ENCODE data around the gene INTU.

Gene INTU

GRCh38 chr4:127708985-127709384 lies 76.2 kb downstream of the INTU start:
- no peak overlapping the region for H3K9ac ChIP-seq (ENCODE audit: low read length)
- no peaks in the 10 kb centered on the region for H3K9me2 ChIP-seq (ENCODE audit: low read depth, low read length)
- no peak overlapping the region for H2AFZ ChIP-seq (ENCODE audit: low read length)
- H4K20me1 ChIP-seq (ENCODE audit: insufficient read depth, low read length) = no peaks in the 10 kb centered on the region
- no peaks in the 10 kb centered on the region for H3K4me1 ChIP-seq (ENCODE audit: insufficient read depth, low read length, severe bottlenecking)
- H3K36me3 ChIP-seq (ENCODE audit: insufficient read depth, low read length) = no peaks in the 10 kb centered on the region
- no peaks in the 10 kb centered on the region for H3K9me3 ChIP-seq (ENCODE audit: low read length)
- H3K4me3 ChIP-seq (ENCODE audit: low read depth, low read length, poor library complexity, severe bottlenecking) = no peak overlapping the region
- TF ChIP-seq CTCF (IDR thresholded peaks at IDR 0.05; ENCODE audit: low read length) (no peak), EZH2 (IDR thresholded peaks at IDR 0.05; ENCODE audit: borderline replicate concordance, low read length) (no peak)
- H3K27me3 ChIP-seq (ENCODE audit: insufficient read depth, low read length) = no peaks in the 10 kb centered on the region
- no peaks in the 10 kb centered on the region for H3K79me2 ChIP-seq (ENCODE audit: insufficient read depth, low read length)
- H3K4me2 ChIP-seq (ENCODE audit: low read length) = no peak overlapping the region
- no peaks in the 10 kb centered on the region for H3F3A ChIP-seq (ENCODE audit: insufficient read depth, low read length)
- no peak overlapping the region for H3K27ac ChIP-seq (ENCODE audit: low read depth, low read length, poor library complexity, severe bottlenecking)

- Histone ChIP-seq H3K9ac (ENCODE audit: low read length) (no peak overlapping the region), H3K4me2 (ENCODE audit: low read length) (no peak overlapping the region), H3K9me3 (ENCODE audit: low read length) (no peaks in the 10 kb centered on the region), H2AFZ (ENCODE audit: low read length) (no peak overlapping the region), H3F3A (ENCODE audit: insufficient read depth, low read length) (no peaks in the 10 kb centered on the region), H3K27ac (ENCODE audit: low read depth, low read length, poor library complexity, severe bottlenecking) (no peak overlapping the region), H3K4me1 (ENCODE audit: insufficient read depth, low read length, severe bottlenecking) (no peaks in the 10 kb centered on the region), H3K36me3 (ENCODE audit: insufficient read depth, low read length) (no peaks in the 10 kb centered on the region), H3K79me2 (ENCODE audit: insufficient read depth, low read length) (no peaks in the 10 kb centered on the region), H3K27me3 (ENCODE audit: insufficient read depth, low read length) (no peaks in the 10 kb centered on the region), H4K20me1 (ENCODE audit: insufficient read depth, low read length) (no peaks in the 10 kb centered on the region), H3K9me2 (ENCODE audit: low read depth, low read length) (no peaks in the 10 kb centered on the region), H3K4me3 (ENCODE audit: low read depth, low read length, poor library complexity, severe bottlenecking) (no peak overlapping the region)
- TF ChIP-seq EZH2 (IDR thresholded peaks at IDR 0.05; ENCODE audit: borderline replicate concordance, low read length) (no peak), CTCF (IDR thresholded peaks at IDR 0.05; ENCODE audit: low read length) (no peak)
These were observed 76.7 kb downstream of the INTU start for GRCh38 chr4:127709456-127709855.

- Histone ChIP-seq H3F3A (ENCODE audit: insufficient read depth, low read length) (no peaks in the 10 kb centered on the region), H3K79me2 (ENCODE audit: insufficient read depth, low read length) (no peaks in the 10 kb centered on the region), H3K4me1 (ENCODE audit: insufficient read depth, low read length, severe bottlenecking) (no peaks in the 10 kb centered on the region), H3K36me3 (ENCODE audit: insufficient read depth, low read length) (no peaks in the 10 kb centered on the region), H3K27ac (ENCODE audit: low read depth, low read length, poor library complexity, severe bottlenecking) (no peak within 1 kb of the TSS), H3K9me3 (ENCODE audit: low read length) (no peaks in the 10 kb centered on the region), H4K20me1 (ENCODE audit: insufficient read depth, low read length) (no peaks in the 10 kb centered on the region), H3K9ac (ENCODE audit: low read length) (no peak within 1 kb of the TSS), H3K4me3 (ENCODE audit: low read depth, low read length, poor library complexity, severe bottlenecking) (no peak within 1 kb of the TSS), H3K9me2 (ENCODE audit: low read depth, low read length) (no peaks in the 10 kb centered on the region), H3K4me2 (ENCODE audit: low read length) (no peak within 1 kb of the TSS), H2AFZ (ENCODE audit: low read length) (no peak within 1 kb of the TSS), H3K27me3 (ENCODE audit: insufficient read depth, low read length) (no peaks in the 10 kb centered on the region)
- TF ChIP-seq CTCF (IDR thresholded peaks at IDR 0.05; ENCODE audit: low read length) = no peak
- TF ChIP-seq EZH2 (IDR thresholded peaks at IDR 0.05; ENCODE audit: borderline replicate concordance, low read length) = no peak
These were observed 97.6 kb downstream of the INTU start, which contains the start of gene SLC25A31 for GRCh38 chr4:127730142-127730913. Gene SLC25A31 (plus strand): TSS chr4:127730400. CDS start chr4:127730546, 146 bp downstream.

Measured in OCI-LY1 (cell line).